NT2/D1 (cell line): ENCODE results near the gene TTC23L.

Source experiments
- SUZ12 ChIP-seq: IDR thresholded peaks from 2 replicates; pipeline ENCODE4 v1.6.1; 2011; ENCODE audit not compliant: insufficient read length, insufficient read depth; ENCODE audit errors: extremely low read depth
- YY1 ChIP-seq: IDR thresholded peaks from 2 replicates; pipeline ENCODE4 v1.6.1; 2011; ENCODE audit not compliant: insufficient read length, insufficient read depth
- ZNF274 ChIP-seq: IDR thresholded peaks from 2 replicates; pipeline ENCODE4 v1.6.1; 2011; ENCODE audit warnings: mild to moderate bottlenecking, low read depth, low read length

GRCh38 chr5:34929134-34929719, 90.3 kb downstream of the TTC23L start, which contains the start of gene DNAJC21:
- TF ChIP-seq SUZ12: no peak
- TF ChIP-seq ZNF274: no peak
- TF ChIP-seq YY1: no peak
